DMS153 treated with DMSO at 0.1 percent for 48 hours (cell line): ENCODE data around the gene OSBPL5.

ENCODE experiments used
- DNase-seq: peaks from one replicate; lab custom pipeline; 2025; ENCODE audit not compliant: unreplicated experiment; lab: John Stamatoyannopoulos, UW

Gene OSBPL5

DNA sequence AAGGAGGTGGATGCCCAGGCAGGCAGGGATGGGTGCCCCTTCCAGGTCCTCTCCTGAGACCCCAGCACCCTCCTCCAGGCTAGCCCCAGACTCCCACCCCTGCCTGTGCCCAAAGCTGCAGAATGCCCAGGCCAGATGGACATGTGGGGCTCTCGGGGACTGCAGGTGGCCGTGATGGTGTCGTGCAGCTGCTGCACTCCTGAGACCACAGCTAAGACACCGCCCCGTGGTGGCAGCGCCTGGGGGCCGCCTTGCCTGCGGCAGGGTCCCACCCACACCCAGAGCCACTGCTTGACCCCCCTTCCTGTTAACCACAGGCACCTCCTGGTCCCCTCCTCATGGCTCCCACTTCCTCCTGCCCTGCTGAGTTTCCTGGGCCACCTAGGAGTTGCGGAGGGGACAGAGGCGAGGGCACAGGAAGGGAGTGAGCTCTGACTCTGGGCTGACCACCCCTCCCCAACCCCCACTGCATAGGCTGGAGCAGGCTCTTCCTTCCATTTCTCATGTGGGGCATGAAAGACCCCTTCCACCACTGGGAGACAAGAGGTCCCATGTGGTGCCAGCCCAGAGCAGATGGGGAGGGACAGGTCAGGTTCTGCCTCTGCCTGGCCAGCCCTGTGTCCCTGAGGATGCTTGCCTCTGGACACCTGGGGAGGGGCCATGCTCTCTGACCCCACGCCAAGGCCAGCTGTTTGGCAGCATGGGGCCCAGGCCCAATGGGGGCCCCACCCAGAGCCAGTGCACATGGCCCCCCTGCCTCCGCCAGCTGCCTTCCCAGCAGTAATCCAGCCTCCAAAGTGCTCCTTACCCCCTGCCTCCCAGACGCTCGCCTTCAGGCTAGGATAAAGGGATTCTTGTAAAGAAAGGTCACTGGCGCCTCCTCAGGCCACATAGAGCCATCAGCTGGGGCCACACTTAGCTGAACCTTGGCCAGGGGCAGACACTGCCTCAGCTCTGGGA, 29.3 kb downstream of the OSBPL5 start:
- no peak for DNase-seq

DNA sequence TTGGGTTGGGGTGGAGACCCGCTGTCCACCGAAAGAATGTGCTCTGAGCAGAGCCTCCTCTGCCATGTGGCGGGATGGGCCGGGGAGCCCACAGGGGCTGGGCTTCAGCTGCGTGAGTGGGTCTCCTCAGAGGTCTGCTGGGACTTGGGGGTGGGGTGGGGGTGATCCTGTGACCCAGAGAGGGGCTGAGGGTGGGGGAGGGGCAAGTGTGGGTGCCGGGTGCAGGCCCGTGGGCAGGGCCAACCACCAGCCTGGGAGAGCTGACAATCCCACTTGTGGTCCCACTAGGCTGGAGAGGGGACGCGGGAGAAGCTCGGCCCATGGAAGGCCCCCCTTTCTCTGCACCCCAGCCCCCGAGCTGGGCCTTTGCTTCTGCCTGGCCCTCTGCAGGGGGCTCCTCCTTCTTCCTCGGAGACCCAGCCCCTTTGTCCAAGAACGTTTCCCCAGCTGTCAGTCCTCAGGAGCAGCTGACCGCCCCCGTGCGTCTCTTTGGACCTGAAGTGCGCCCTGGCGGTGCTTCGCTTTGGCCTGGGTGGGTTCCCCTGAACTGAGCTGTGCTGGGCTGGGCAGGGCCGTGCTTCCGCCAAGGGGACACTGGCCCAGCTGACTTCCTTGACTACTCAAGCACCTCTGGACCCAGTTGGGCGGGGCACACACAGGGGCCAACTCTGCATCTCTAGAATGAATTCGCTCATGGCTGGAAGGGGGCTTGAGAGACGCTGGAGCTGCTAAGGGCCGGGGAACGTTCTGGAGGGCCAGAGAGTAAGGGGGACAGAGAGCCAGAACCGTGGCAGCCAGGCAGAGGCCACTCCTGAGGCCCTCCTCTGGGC, 30.2 kb downstream of the OSBPL5 start:
- no peak for DNase-seq

DNA sequence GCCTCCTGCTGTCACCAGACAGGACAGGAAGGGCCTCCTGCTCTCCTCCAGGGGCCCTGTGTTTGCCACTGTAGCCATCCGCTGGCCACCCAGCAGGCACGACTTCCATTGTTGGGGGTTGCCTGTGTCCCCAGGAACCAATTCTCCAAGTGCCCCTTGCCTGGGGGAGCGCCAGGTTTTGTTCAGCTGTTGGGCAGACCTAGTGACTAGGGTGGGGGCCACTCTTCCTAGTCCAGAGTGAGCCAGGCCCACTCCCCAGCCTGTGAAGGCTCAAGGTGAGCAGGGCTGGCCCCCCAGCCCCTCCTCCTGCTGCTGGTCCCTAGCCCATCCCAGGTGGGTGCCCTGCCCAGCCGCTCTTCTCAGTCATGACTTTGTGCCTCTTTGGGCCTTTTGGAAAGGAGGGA, 30.9 kb downstream of the OSBPL5 start:
- no peak for DNase-seq

DNA sequence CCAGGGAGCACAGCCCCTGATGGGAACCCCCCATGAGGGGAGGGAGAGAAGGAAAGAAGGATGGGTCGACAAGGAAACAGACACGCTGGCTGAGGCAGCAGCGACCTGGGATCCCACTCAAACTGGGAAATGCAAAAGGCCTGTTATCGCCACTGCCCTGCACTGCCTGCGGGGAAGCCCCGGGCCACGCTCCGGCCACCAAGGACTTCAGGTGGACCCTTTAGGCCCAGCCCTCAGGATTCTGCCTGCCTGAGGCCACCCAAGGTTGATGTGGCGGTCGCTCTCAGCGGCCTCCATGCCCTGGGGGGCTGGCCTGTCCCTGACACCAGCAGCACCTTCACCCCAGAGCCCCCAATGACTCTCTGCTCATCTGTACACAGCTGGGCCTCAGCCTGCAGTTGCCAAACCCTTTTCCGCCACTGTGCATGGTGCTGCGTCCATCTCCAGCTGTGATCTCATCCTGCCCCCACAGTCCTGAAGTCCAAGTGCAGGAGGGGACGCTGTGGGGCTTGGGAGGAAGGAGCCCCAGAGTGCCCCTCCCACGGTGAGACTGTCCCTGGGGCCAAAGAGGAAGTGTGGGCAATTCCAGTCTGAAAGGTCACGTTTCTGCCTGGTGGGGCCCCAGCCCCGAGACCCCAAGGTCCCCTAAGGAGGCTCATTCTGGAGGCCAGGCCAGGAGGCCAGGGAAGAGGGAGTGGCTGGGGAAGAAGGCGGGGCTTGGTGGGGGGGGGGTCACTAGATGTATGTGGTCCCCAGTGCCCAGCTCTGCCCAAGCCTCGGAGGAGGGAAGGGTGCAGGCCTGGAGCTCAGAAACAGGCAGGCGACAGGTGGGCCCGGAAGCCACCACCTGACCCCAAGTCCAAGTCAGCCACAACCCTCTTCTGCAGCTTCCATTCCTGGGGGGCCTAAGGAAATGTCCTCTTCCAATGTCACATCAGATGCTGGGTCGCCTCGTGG, 31.6 kb downstream of the OSBPL5 start:
- DNase-seq, result no peak

DNA sequence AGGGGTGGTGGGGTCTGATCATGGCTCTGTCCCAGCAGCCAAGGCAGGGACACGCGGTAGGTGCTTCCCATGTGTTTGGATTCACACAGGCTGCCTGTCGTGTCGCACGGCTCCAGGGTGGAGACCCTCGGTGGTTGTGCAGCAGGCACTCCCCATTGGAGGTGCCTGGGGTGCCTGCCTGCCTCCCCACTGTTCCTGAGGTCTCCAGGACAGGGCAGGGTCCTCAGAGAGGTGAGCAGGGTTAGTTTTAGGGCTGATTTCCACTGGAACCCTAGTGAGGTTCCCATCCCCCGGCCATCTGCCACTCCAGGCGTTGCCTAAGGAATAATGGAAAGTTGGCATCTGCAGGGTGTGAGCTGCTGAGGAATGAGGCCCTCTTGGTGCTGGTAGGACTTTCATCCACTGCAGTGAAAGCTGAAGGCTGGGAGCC, 32.3 kb downstream of the OSBPL5 start:
- no peak for DNase-seq

DNA sequence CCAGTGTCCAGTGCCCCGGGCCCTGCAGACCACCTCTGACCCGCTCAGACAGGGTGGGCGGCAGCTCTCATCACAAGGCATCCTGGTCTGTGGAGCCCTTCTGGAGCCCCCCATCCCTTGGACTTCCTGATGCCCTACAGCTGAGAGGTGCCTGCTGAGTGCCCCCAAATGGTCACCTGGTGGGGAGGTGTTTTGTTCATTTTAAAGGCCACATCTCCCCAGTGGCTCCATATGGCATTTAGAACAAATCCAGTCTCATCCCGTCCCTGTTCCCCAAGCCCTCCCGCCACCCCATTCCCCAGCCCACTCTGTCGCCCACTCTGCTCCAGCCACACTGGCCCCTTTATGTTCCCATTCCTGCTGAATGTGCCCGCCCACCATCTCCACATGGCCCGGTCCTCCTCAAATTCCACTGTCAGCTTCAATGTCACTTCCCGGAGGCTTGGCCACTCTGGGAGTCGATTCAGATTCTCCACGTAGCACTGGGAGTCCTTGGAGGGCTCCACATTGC, 32.8 kb downstream of the OSBPL5 start:
- DNase-seq, result no peak

DNA sequence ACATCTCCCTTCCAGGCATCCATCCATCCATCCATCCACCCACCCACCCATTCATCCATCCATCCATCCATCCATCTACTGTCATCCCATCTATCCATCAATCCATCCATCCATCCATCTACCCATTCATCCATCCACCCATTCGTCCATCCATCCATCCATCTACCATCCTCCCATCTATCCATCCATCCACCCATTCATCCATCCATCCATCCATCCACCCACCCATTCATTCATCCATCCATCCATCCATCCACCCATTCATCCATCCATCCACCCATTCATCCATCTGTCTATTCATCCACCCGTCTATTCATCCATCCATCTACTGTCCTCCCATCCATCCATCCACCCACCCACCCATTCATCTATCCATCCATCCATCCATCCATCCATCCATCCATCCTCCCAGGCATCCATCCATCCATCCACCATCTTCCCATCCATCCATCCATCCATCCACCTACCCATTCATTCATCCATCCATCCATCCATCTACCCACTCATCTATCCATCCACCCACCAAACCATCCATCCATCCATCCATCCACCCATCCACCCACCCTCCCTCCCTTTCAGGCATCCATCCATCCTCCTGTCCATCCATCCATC, 33.7 kb downstream of the OSBPL5 start:
- DNase-seq, result no peak

DNA sequence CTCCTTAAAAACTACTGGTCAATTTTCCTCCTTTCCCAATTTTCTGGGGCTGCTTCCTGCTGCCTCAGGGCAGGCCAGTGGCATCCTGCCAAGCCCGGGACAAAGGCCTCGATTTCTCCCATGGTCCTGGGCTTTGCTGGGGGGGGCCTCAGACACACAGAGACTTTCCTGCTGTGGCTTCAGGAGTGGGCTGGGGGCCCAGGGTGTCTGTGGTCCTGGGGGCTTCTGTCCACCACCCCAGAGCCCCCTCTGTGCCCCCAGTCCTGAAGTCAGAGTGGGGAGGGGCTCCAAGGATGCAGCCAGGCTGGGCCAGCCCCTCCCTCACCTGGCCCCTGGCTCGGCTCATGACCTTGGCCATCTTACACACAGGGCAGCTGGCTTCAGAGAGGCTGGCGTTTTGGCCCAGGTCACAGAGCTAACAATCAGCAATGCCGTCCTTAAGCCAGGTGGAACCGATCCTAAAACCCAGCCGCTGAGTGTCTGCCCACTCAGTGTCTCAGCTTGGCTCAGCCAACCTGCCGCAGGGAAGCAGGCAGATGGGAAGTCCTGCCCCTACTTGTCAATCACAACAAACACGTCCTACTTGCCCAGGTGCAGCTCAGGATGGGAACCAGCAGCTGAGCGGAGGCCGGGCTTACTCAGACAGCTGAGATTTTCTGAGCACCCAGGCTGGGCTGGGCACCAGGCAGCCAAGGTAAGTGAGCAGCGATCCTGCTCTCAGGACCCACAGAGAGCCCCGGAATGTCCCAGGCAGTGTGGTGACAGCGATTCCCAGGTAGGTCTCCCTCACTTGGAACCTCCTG, 34.6 kb downstream of the OSBPL5 start:
- peak; percentile 39 for DNase-seq

DNA sequence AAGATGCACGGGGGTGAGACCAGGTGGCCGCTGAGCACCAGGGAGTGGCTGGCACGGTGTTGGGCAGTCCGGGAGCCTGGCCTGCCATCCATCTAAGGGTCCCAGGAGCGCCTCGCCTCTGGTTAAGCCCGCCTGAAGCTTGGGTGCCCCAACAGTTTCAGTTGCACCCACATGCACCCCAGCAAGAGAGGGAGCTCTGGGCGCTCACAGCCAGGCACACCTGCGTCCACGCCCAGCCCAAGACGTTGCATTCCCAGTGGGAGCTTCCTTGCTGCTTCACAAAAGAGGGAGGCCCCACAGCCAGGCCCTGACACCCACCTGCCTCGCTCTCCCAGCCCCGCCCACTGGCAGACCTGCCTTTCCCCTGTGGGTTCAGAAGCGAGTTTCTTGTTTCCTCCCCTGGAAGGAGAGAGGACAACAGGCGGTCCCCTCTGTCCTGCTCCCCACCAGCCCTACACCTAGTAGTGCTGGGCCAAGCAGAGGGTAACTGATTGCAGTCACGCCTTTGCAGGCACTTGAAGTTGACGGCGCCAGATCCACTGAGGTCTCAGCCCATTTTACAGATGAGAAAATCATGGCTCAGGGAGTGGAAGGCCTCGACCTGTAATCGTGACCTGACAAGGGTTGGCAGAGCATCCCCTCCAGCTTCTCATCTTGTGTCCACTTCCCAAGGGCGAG, 35.4 kb downstream of the OSBPL5 start:
- no peak for DNase-seq

DNA sequence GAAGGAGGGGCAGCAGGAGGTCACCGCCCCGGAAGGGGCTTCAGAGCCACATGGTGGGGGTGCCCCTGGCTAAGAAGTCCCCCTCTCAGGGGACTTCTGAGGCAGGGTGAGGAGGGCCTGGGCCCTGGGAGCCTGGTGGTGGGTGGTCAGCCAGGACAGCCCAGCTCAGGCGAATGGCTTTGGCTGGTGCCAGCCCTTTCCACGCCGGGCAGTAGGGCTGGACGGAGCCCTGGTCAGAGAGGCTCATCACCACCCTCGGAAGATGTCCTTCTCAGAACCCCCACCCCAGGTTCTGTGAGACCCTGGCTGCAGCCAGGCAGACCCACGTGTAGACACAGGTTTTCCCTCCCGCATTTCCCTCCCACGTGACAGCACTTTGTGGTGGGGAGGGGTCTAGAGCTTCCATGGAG, 35.9 kb downstream of the OSBPL5 start:
- DNase-seq, result no peak

DNA sequence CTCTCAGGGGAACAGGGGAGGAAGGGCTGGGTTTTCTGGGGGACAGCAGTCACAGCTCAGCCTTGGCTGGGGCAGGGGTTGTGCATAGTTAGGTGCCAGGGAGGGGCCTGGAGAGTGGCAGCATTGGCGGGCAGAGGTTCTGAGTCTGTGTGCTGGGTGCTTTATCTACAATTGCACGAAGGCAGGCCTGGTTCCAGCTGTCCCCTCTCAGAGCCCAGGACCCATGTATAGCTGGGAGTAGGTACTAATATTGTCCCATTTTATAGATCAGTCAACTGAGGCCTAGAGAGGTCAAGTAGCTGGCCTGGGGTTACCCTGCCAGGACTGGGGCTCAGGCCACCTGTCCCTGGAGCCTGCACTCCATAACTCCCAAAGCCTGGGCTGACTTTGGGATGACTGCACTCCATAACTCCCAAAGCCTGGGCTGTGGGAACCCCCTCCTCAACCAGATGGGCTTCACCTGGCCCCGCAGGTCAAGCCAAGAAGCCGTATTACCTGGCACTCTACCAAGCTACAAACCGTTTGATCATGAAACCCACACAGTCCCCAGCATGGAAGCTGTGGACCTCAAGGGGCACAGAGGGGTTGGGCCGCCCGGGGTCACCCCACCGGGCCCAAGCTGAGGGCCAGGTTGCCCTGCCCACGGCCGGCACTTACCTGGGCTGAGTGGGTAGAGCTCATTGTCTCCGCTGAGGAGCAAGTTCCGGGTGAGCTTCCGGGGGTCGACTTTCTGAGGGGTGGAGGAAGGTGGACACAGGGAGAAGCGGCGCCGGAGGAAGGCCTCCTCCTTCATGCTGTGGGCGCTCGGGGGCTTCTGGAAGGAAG, 36.5 kb downstream of the OSBPL5 start:
- no peak for DNase-seq

DNA sequence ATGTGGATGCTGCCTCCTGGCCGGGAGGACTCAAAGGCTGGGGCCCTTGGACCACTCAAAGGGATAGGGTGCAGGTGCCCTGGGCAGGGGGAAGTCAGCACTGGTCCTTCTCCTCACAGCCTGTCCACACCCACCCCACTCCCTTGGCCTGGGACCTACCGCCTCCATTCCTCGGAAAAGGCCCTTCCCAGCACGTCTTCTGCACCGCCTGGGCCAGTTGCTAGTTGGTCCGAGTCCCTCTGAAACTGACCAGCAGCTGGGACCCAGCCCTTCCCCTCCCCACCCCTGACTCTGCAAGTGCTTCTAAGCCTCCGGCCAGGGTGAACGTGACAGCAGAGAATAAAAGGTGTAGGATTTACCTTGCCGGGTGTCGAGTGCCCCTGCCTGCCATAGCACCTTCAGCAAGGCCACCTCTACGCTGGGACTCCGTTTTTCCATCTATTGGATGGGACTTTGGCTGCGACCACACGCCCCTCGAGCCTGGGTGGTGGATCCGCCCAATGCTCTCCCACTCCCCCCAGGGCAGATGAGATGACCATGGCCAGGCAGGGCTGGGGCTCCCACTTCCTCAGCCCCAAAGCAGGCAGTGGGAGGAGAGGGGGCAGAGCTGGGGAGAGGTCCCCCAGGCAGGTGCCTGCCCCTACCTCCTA, 37.3 kb downstream of the OSBPL5 start:
- DNase-seq, result no peak

DNA sequence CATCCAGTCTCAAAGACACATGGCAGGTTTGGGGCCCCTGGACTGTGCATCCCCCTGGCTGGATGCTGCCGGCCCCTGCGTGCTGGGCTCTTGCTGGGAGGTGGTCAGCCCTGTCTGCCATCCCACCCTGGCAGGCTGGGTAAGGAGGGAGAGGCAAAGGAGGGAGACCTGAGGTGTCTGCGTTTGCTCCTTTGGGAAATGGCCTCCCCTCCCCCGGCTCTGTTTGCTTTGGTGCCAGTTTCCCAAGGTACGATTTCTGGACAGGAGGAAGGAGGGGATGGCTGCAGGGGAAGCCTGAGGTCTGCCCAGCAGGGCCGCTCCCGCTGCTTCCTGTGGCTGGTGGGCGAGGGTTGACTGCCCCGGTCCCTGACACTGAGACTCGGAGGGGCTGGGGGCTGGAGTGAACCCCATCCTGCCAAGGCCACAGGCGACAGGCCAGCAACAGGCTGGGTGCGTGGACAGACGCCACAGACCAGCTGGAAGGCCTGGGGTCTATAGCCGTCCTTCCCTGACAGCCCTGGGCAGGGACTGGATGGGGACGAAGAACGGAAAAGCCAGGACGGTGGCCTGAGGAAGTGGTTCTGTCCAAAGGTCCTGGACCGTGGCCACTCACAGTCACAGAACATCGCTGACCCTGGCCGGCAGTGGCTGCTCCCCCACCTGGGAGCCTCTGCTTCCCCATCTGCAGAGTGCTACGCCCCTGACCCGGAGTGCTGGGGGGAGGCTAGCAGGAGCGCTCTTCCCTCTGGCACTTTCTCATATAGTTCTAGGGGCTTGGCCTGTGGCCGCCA, 38.0 kb downstream of the OSBPL5 start:
- no peak for DNase-seq

DNA sequence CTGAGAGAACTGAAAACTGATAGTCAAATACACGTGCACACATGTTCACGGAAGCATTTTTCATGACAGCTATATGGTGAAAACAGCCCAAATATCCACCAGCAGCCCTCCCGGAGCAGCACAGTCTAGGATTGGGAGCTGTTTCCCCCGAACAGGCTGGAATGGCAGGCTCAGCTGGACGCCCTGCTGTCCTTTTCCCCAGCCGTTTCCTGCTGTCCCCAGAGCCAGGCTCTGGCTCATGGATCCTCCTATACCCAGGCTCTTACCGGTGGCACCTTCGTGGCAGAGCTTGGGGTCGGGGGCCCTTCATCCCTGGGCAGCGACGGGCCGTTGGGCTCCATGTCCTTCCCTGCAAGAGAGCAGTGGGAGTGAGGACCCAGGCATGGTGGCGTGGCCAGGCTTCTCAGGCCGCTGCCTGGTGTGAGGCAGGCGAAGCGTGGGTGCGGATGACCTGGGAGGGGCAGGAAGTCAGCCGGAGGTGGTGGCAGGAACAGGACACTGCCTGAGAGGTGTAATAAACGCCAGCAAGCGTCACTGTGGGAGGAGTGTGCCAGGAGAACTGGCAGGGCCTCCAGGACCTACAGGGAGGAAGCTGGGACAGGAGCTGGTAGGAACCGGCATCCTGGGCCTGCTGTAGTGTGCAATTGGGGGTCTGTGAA, 38.8 kb downstream of the OSBPL5 start:
- DNase-seq, result peak; percentile 61

DNA sequence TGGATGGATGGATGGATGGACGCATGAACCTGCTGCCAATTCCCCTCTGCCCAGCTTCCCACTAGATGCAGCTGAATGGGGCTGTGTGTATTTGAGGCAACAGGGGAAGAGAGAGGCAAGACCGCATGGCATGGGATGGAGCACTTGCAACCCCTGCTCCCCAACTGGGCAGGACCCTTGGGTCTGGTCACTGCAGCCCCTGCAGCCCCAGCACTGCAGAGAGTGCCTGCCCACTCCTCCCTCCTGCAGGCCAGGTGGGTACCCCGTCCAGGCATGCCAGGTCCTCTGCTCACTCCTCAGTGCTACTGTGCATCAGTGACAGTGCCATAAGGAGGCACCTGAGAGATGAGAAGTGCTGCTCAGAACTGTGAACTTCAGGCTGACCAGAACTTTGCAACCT, 40.3 kb downstream of the OSBPL5 start:
- no peak for DNase-seq
